GM18519 (cell line): ENCODE results near the gene SLITRK3.
A peak's percentile ranks its signal among the peaks of the same experiment; 100 is the strongest.
"Not testable (repeated sequence)": the region's sequence is repeated elsewhere in the genome, so short reads cannot be mapped to it uniquely, and the experiment has no call there.

Source experiments
- ATAC-seq: cut with Tn5 transposase; IDR thresholded peaks from one replicate; pipeline ENCODE4 v1.9.1; 2021; ENCODE audit warnings: mild to moderate bottlenecking, moderate library complexity; ENCODE audit not compliant: unreplicated experiment, low FRiP score

The SLITRK3 gene

GRCh38 chr3:165193366-165194254, 2.6 kb downstream of the SLITRK3 start:
- ATAC-seq, result no peak

DNA sequence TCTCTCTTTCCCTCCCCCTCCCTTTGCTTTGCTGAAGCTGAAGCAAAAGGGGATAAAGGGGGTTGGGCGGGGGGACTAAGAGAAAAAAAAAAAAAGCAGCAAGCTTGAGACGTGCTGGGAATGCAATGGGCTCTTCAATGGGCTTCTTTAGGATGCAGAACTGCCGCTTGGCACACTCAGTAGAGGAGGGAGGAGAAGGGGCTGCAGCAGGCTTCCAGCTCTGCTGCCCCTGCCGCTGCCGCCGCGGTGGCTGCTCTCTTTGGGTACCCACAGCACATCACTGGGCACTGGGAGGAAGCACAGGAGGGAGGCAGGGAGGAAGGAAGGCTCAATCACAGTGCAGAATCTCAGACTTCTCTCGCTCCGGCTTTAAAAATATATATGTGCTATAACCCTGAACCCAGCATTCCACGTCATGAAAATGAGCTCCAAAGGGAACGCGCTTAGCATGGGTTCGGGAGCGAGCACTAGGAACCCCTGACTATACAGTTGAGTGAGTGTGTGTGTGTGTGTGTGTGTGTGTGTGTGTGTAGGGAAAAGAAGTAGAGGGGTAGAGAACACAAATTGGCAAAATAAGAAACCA, 3.5 kb downstream of the SLITRK3 start:
- no peak for ATAC-seq

- no peak for ATAC-seq
These were observed 4.7 kb downstream of the SLITRK3 start for GRCh38 chr3:165191491-165191890.

GRCh38 chr3:165188452-165188851, 7.7 kb downstream of the SLITRK3 start:
- ATAC-seq, result no peak

DNA sequence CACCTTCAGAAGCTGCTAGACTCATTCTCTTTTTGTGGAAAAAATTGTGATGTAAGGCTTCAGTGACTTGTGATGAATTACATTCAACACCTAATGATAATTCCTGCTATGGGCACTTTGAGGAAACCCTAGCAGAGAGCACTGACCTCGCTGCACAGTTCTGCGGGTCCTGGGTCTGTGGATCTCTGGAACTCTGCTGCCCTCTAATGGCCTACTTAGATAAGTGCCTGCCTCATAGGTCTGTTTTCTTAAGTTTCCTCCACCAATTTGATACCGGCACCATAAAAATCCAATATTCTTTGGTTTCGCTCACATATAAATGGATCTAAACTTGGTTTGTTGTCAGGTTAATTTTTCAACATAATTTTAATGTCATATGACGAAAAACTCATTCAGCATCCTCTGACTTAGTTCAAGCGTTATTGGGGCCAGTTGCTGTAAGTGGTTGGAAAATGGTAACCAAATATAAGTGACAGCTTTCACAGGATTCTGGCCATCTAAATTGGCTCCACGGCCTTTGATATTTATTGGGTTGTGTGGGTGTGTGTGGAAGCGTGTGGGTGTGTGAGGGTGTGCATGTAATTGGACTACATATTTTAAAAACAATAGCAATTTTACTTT, 10.4 kb downstream of the SLITRK3 start:
- peak; percentile 96 for ATAC-seq

DNA sequence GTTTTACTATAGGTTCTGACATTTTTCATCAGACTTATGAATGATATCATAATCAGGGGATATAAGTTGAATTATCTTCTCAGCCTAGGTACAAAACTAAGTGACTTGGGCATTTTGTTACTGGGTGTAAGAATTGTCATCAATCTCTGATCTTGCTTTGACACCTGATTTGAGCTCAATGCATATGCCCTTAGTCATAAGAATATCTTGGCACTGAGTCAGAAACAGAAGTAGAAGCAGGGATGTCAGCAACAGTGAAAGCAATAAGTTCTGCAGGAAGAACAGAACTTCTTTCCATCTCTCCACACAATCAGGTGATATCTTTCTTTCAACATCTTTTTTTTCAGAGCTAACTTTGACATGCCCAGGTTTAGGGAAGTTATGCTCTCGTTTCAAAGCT, 14.6 kb downstream of the SLITRK3 start:
- ATAC-seq, result no peak

- no peak for ATAC-seq
These were observed 25.9 kb downstream of the SLITRK3 start for GRCh38 chr3:165170236-165170635.

- no peak for ATAC-seq
These were observed 26.8 kb downstream of the SLITRK3 start for GRCh38 chr3:165169368-165169767.

DNA sequence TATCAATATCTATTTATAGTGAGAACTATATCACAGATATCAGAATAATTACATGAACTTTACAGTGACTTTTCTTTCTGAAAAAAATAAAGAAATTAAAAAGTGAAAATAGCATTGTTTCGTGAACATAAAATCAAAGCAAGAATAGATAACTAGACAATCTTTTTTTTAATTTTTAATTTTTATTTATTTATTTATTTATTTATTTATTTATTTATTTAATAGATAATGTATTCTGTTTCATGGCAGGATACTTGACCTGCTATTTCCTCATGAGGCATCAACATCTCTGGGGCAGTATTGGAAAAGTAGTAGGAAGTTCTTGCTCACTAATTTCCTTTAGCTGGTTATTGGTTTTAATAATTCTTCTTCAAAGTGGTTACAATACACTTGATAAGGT, 33.3 kb downstream of the SLITRK3 start:
- ATAC-seq, result no peak

DNA sequence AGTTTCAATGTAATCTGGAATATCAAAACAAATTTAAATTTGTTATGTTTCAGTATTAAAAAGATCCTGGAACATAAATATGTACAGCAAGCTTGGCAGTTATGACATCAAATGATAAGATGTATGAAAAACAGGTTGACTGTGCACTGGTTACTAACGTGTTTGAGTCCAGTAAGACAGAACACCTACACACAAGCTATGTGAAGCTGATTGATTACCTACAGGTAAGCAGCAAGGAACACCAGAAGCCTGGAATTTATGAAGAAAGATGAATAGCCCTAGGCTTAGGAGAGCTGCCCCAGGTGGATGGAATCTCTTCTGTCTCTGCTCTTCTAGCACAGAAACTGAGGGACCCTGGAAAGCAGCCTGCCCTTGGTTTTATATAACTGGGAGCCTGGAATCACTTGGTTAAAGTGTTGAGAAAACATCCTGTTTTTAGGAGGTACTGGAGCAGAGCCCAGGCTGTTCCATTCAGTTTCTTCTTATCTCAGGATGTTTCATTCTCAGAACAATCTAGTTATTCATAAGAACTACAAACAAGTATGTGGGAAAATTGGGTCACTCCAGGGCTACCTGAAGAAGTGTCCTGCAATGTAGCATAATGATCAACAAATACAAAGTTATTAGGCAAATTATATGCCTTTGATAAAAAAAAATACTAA, 36.3 kb downstream of the SLITRK3 start:
- no peak for ATAC-seq

DNA sequence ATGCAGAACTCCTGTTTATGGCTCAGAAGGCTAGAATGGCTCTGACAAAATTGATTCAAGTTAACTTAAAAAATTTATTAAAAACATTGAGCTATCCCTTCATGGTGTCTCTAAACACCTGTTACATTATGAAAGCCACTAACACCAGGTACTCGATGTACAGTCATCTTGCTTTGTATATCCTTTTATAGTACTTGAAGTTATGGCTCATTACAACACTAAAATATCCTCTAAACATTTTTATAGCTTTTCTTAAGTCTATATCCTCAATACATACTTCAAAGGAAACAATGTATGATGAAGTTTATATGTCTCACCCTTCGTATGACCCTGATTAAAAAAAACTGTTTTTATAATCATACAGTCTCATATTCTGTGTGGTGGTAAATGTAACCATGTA, 38.2 kb downstream of the SLITRK3 start:
- no peak for ATAC-seq

DNA sequence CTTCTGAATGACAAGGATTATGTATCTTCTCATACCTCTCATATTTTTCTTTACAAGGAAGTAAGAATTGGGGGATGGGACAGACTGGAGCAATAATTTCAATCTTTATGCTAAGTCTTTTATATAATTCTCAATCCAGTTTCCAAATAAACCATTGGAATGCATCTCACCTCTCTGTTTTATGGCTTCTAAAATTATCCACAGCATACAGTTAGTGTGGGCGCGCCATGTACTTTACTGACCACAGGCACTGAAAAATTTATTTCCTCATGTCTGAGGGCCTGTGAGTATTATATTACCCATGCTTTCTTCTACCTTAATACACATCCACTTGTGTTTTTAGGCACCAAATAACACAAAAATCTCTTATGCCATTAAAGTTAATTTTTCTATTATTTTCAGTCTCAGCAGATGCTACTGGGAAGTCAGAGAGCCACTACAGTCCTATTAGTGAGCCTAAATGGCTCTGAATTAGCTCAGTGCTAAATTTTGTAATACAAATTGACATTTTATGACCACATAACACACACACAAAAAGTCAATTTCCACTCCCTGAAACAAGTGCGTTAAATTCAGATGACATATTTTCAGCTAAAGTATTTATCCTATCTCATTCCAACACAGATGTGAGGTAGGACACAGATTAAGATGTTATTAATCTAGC, 39.3 kb downstream of the SLITRK3 start:
- ATAC-seq, result no peak

GRCh38 chr3:165148876-165149441, 47.2 kb downstream of the SLITRK3 start:
- ATAC-seq, result no peak

DNA sequence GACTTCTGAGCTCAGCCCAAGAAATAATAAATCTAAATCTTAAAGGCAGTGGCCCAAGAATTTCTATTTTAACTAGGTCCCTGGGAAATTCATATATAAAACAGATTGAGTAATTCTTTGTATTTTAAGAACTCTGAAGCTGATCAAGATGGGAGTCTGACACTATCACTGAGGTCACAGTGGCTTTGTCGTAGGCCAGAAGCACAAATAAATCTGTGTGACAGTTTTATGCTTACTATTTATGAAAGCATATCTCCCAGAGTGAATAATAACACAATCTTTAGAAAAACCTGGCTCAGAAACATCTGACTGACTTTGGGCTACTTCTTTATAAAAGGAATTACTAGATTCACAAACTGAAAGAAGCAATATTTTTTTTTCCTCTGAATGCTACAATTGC, 51.9 kb downstream of the SLITRK3 start:
- no peak for ATAC-seq

GRCh38 chr3:165139918-165140317, 56.3 kb downstream of the SLITRK3 start:
- ATAC-seq, result not testable (repeated sequence)
